ENCODE measurements around the gene RASA1.

DNA sequence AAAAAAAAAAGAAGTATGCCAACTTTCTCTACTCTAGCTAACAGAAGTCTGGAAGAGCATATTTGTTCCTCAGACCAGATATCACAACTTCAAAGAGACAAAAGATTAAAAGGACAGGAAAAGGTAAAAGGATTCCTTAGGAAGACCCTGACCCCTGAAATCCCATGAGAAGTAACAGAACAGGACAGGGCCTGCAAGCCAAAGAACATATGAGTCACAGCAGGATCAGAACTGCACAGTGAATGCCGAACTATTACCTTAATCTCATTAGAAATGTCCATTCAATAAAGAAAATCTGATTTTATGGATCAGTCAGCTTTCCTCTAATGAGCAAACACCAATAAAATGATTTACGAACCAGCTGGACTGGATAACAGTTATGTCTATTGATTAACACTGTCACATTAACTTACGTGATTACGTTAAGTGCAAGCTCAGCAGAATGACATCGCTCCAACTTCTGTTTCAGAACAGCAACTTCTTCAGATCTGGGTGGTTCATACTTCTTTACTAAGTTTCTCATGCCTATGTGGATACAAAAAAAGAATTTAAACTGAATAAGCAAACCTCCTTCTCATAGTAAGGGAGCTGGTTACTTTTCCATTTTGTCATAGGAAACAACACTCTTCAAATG lies 131.4 kb downstream of the RASA1 start:
- TF ChIP-seq, protein P1, sequence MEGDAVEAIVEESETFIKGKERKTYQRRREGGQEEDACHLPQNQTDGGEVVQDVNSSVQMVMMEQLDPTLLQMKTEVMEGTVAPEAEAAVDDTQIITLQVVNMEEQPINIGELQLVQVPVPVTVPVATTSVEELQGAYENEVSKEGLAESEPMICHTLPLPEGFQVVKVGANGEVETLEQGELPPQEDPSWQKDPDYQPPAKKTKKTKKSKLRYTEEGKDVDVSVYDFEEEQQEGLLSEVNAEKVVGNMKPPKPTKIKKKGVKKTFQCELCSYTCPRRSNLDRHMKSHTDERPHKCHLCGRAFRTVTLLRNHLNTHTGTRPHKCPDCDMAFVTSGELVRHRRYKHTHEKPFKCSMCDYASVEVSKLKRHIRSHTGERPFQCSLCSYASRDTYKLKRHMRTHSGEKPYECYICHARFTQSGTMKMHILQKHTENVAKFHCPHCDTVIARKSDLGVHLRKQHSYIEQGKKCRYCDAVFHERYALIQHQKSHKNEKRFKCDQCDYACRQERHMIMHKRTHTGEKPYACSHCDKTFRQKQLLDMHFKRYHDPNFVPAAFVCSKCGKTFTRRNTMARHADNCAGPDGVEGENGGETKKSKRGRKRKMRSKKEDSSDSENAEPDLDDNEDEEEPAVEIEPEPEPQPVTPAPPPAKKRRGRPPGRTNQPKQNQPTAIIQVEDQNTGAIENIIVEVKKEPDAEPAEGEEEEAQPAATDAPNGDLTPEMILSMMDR (IDR thresholded peaks at IDR 0.05): no peak
- TF ChIP-seq POLR2A (IDR thresholded peaks at IDR 0.05): no peak
